OCI-LY3 (cell line): ENCODE results near the gene NXT1.
A peak's percentile ranks its signal among the peaks of the same experiment; 100 is the strongest.

Experiments used
- H2AFZ ChIP-seq: fragments of 200-600, 300-600 bp; shearing (Covaris generic); 2 replicates; pipeline ENCODE4 v1.6.0; 2014; ENCODE audit warnings: antibody characterized with exemption, low read depth, low read length
- H3K27ac ChIP-seq: fragments of 200-600, 300-600 bp; sonication (generic); 2 replicates; pipeline ENCODE4 v1.5.1; 2014; ENCODE audit warnings: mild to moderate bottlenecking, low read length, moderate library complexity, mixed read lengths
- H3K27me3 ChIP-seq: fragments of 200-600, 300-600 bp; sonication (generic); 2 replicates; pipeline ENCODE4 v1.6.1; 2014; ENCODE audit warnings: low read depth, low read length, mixed read lengths
- H3K36me3 ChIP-seq: fragments of 200-600, 300-600 bp; sonication (generic); replicated peaks from 2 replicates; pipeline ENCODE3; 2014; ENCODE audit warnings: low read depth, low read length, mixed read lengths
- H3K4me1 ChIP-seq: fragments of 300-600, 200-600 bp; sonication (generic); 2 replicates; pipeline ENCODE4 v1.6.1; 2014; ENCODE audit warnings: low read length, mixed read lengths
- H3K4me2 ChIP-seq: fragments of 200-600, 300-600 bp; sonication (generic); 2 replicates; pipeline ENCODE4 v1.6.1; 2014; ENCODE audit warnings: low read length, mixed read lengths
- H3K4me3 ChIP-seq: fragments of 300-600, 200-600 bp; sonication (generic); 2 replicates; pipeline ENCODE4 v1.5.1; 2014; ENCODE audit warnings: antibody characterized with exemption, mild to moderate bottlenecking, low read length, moderate library complexity
- H3K79me2 ChIP-seq: fragments of 300-600, 200-600 bp; shearing (Covaris generic); 2 replicates; pipeline ENCODE4 v1.6.1; 2014; ENCODE audit warnings: mild to moderate bottlenecking, low read length, mixed read lengths
- H3K9ac ChIP-seq: fragments of 300-600, 200-600 bp; shearing (Covaris generic); 2 replicates; pipeline ENCODE4 v1.6.0; 2014; ENCODE audit warnings: mild to moderate bottlenecking, low read length, moderate library complexity
- H3K9me3 ChIP-seq: fragments of 200-600, 300-600 bp; shearing (Covaris generic); 2 replicates; pipeline ENCODE4 v1.6.1; 2014; ENCODE audit warnings: low read length, mixed read lengths; ENCODE audit not compliant: insufficient read depth
- H4K20me1 ChIP-seq: fragments of 200-600, 300-600 bp; sonication (generic); 2 replicates; pipeline ENCODE4 v1.6.1; 2016; ENCODE audit warnings: low read length, mixed read lengths; ENCODE audit not compliant: insufficient read depth
- EZH2phosphoT487 ChIP-seq: fragments of 200-600 bp; shearing (Covaris generic); IDR thresholded peaks from 2 replicates; pipeline ENCODE4 v1.6.1; 2018; ENCODE audit warnings: antibody characterized with exemption, mixed run types, low read depth
- TF ChIP-seq, protein P1 (sequence below): fragments of 200-600, 300-600 bp; sonication (generic); IDR thresholded peaks from 2 replicates; pipeline ENCODE4 v1.5.1; 2014; ENCODE audit warnings: antibody characterized with exemption, low read length, low read depth

NXT1 gene

DNA sequence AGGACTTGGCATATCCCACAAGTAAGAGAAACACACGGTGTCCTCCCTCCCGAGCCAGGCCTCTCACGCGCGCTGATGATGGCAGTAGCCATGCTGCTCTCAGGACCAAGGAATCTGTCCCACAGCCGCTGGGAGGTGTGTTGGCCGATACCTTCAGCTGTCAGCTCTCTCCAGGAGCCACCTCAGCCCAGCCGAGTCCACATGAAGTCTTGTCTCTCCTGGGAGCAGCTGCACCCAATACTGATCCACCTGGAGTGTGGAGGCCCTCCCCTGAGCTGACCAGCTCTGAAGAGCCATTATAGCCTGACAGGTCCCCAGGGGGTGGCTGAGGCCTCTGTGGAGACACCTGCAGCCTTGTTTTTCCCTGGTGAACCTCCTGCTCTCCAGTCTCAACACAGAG, 23.8 kb upstream of the NXT1 start:
- no peaks in the 10 kb centered on the region for H3K27me3 ChIP-seq
- H3K27ac ChIP-seq, result no peak overlapping the region
- no peak overlapping the region for H2AFZ ChIP-seq
- H3K79me2 ChIP-seq, result no peaks in the 10 kb centered on the region
- H3K36me3 ChIP-seq, result peaks cover 6% of the 10 kb centered on the region
- no peaks in the 10 kb centered on the region for H3K9me3 ChIP-seq
- peaks cover 5% of the 10 kb centered on the region for H3K4me1 ChIP-seq
- H3K4me3 ChIP-seq, result no peak overlapping the region
- no peak overlapping the region for H3K9ac ChIP-seq
- H4K20me1 ChIP-seq, result no peaks in the 10 kb centered on the region
- no peak overlapping the region for H3K4me2 ChIP-seq
- no peak for TF ChIP-seq EZH2phosphoT487
- TF ChIP-seq, protein P1, sequence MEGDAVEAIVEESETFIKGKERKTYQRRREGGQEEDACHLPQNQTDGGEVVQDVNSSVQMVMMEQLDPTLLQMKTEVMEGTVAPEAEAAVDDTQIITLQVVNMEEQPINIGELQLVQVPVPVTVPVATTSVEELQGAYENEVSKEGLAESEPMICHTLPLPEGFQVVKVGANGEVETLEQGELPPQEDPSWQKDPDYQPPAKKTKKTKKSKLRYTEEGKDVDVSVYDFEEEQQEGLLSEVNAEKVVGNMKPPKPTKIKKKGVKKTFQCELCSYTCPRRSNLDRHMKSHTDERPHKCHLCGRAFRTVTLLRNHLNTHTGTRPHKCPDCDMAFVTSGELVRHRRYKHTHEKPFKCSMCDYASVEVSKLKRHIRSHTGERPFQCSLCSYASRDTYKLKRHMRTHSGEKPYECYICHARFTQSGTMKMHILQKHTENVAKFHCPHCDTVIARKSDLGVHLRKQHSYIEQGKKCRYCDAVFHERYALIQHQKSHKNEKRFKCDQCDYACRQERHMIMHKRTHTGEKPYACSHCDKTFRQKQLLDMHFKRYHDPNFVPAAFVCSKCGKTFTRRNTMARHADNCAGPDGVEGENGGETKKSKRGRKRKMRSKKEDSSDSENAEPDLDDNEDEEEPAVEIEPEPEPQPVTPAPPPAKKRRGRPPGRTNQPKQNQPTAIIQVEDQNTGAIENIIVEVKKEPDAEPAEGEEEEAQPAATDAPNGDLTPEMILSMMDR, result no peak

DNA sequence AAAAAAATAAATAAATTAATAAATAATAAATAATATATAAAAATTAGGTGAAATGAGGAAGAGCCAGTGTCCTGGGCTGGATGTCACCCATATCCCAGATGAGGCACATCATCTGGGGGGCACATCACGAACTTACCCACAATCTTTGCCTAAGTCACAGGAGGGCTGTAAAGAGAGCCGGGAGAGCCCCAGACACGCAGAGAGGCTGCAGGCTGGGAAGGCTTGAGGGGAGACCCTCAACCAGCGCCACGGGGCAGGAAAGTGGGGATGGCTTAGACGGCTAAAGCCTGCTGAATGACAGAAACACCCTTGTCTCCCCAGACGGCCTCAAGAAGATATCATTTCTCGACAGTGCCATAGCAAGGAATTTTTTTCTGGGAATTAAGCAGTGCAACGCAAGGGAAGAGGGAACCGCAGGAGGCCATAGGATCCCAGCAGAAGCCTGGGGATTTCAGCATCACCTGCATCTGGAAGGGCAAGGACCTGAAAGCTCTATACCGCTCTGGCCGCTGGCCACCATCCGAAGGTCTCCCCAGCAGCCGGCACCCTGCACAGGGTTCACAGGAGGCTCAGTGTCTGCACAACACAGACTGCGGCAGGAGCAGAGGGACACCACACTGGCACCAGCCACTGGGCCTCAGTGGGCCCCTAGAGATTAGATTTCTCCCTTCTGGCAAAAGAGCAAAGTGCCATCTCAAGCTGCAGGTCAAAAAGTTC, 22.8 kb upstream of the NXT1 start:
- H3K9me3 ChIP-seq, result no peaks in the 10 kb centered on the region
- no peak for TF ChIP-seq EZH2phosphoT487
- TF ChIP-seq, protein P1, result no peak
- no peak overlapping the region for H3K27ac ChIP-seq
- no peak overlapping the region for H3K4me3 ChIP-seq
- H3K4me1 ChIP-seq, result peaks cover 12% of the 10 kb centered on the region
- H4K20me1 ChIP-seq, result no peaks in the 10 kb centered on the region
- no peak overlapping the region for H3K4me2 ChIP-seq
- no peak overlapping the region for H2AFZ ChIP-seq
- H3K9ac ChIP-seq, result no peak overlapping the region
- H3K79me2 ChIP-seq, result no peaks in the 10 kb centered on the region
- peaks cover 6% of the 10 kb centered on the region for H3K36me3 ChIP-seq
- H3K27me3 ChIP-seq, result no peaks in the 10 kb centered on the region

DNA sequence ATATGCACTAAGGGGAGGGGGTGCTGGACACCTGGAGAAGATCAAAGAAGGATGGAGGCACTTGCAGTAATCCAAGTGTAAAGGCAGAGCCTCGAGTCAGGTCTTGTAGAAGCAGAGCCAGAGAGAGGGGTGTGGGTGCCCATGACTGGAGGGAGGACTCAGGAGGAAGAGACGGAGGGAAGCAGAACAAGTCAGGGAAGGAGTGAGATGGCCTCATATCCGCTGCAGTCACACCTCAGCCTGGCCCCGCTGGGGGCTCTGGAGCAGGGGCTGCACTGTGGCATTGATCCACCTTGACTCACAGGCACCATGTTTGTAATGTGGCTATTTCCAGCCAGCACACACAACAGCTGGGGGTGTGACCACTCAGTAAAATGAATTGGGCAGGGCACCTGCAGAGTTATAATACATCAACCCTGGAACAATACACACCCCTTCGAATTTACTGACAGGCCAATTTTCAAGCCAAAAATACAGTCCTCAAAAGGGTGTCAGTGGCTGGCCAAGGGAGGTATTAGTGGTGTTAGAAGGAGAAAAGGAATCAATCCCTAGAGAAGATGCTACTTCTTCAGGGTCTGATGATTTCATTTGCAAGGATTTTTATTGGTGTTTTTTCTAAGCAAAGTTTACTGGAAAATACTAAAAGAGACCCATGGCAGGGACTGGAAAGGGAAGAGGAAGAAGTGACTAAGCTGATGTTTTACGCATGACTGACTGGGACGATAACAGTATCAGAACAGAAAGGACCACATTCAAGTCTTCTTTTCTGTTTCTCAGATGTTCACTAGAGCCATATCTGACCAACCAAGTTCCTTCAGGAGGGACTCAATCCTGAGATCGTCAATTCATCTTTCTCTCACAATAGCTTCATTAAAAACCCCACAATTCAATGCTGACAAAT, 18.9 kb upstream of the NXT1 start:
- no peaks in the 10 kb centered on the region for H3K9me3 ChIP-seq
- no peak overlapping the region for H3K27ac ChIP-seq
- peak overlapping the region; percentile 47 for H3K4me2 ChIP-seq
- no peaks in the 10 kb centered on the region for H3K27me3 ChIP-seq
- TF ChIP-seq, protein P1, result no peak
- TF ChIP-seq EZH2phosphoT487, result no peak
- no peaks in the 10 kb centered on the region for H4K20me1 ChIP-seq
- no peak overlapping the region for H3K4me3 ChIP-seq
- no peak overlapping the region for H2AFZ ChIP-seq
- H3K4me1 ChIP-seq, result peaks cover 12% of the 10 kb centered on the region
- no peaks in the 10 kb centered on the region for H3K79me2 ChIP-seq
- H3K36me3 ChIP-seq, result peaks cover 6% of the 10 kb centered on the region
- H3K9ac ChIP-seq, result no peak overlapping the region

DNA sequence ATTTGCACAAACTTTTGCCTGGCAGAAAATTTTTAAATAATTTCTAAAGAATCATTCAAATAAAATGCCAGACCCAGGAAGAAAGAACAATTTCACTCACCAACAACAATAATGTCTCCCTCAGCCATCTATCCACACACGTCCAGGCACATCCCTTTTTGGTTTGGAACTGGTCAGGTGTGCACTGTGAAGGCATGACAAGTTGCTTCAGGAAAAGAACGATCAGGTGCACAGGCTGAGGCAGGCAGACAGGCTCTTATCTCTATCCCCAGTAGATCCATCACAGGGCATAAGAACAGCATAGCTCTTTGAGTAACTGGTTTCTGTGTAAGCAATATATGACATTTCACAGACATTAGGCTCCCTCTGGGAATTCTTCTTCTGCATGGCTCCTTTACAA, 18.1 kb upstream of the NXT1 start:
- no peaks in the 10 kb centered on the region for H3K27me3 ChIP-seq
- no peak for TF ChIP-seq EZH2phosphoT487
- TF ChIP-seq, protein P1, result no peak
- no peak overlapping the region for H3K9ac ChIP-seq
- peak overlapping the region; percentile 47 for H3K4me2 ChIP-seq
- H3K9me3 ChIP-seq, result no peaks in the 10 kb centered on the region
- no peaks in the 10 kb centered on the region for H3K79me2 ChIP-seq
- no peaks in the 10 kb centered on the region for H4K20me1 ChIP-seq
- H3K27ac ChIP-seq, result no peak overlapping the region
- peaks cover 12% of the 10 kb centered on the region for H3K4me1 ChIP-seq
- no peak overlapping the region for H3K4me3 ChIP-seq
- H2AFZ ChIP-seq, result no peak overlapping the region
- H3K36me3 ChIP-seq, result peaks cover 6% of the 10 kb centered on the region
